Measurements from ENCODE around the gene FYB2.

Gene FYB2

GRCh38 chr1:56835657-56836056 lies 16.5 kb upstream of the FYB2 start:
- no peak overlapping the region for H3K4me3 ChIP-seq (ENCODE audit: low read depth, low read length)
- no peak for TF ChIP-seq CTCF (IDR thresholded peaks at IDR 0.05; ENCODE audit: borderline replicate concordance, insufficient read depth, low read depth, low read length)

GRCh38 chr1:56834137-56834900 lies 15.1 kb upstream of the FYB2 start:
- TF ChIP-seq CTCF (IDR thresholded peaks at IDR 0.05; ENCODE audit: borderline replicate concordance, insufficient read depth, low read depth, low read length) = no peak
- no peak overlapping the region for H3K4me3 ChIP-seq (ENCODE audit: low read depth, low read length)

- TF ChIP-seq CTCF (IDR thresholded peaks at IDR 0.05; ENCODE audit: borderline replicate concordance, insufficient read depth, low read depth, low read length) = no peak
- no peak overlapping the region for H3K4me3 ChIP-seq (ENCODE audit: low read depth, low read length)
Observed at GRCh38 chr1:56833088-56833487, 13.9 kb upstream of the FYB2 start.

GRCh38 chr1:56831871-56832693 lies 12.9 kb upstream of the FYB2 start:
- H3K4me3 ChIP-seq (ENCODE audit: low read depth, low read length) = no peak overlapping the region
- peak; percentile 84 for TF ChIP-seq CTCF (IDR thresholded peaks at IDR 0.05; ENCODE audit: borderline replicate concordance, insufficient read depth, low read depth, low read length)

GRCh38 chr1:56830052-56830451 lies 10.8 kb upstream of the FYB2 start:
- no peak for TF ChIP-seq CTCF (IDR thresholded peaks at IDR 0.05; ENCODE audit: borderline replicate concordance, insufficient read depth, low read depth, low read length)

GRCh38 chr1:56827711-56828110 lies 8.5 kb upstream of the FYB2 start:
- no peak overlapping the region for H3K4me3 ChIP-seq (ENCODE audit: low read depth, low read length)
- TF ChIP-seq CTCF (IDR thresholded peaks at IDR 0.05; ENCODE audit: borderline replicate concordance, insufficient read depth, low read depth, low read length) = no peak

More at GRCh38 chr1:56830052-56830451, 10.8 kb upstream of the FYB2 start:
- H3K4me3 ChIP-seq (ENCODE audit: low read depth, low read length) = no peak overlapping the region
